Smooth muscle cell of trachea (primary cell): ENCODE measurements around the gene DOCK10. TPM values are rescaled to one million over a fixed set of nuclear protein-coding genes. Genes with fewer than 3 reads are reported as not detected.

Experiments
- total RNA-seq: library from RNA; depleted of rRNA; stranded (reverse); fragments of >200 nt; gene quantifications from 2 replicates; pipeline ENCODE4 v1.2.1, GENCODE V29; 2014

Gene DOCK10
- 36.9 and 37.7 TPM in 2 replicates for total RNA-seq

GRCh38 chr2:225041851-225042799 is at the start of gene DOCK10:
DOCK10 (minus strand) TSS chr2:225042468; CDS start chr2:225042374, 94 bp downstream.

DNA sequence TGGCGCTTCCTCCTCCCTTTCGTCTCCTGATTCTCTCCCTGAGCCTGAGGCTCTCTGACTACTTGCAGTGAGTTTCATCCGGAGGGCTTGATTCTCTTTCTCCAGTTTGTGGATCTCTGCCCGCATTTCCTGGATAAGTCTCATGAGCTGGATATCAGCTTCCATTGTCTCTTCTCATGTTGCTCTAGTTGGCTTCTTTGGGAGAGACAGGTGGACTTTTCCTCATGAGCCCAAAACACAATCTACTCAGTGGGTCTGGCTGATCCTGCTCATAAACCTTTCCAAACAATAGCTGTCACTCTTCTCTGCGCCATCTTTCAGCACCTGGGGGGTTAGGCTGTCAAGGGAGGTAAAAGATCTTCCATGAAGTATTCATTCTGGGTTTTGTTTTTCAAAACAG is 326.1 kb downstream of the DOCK10 start, which contains the start of gene CCDC195:
Gene CCDC195, minus strand, starts transcription at position 165 of the 400 bp plus-strand sequence. Its CDS starts 0 bp downstream, at position 165.

